CD8-positive, alpha-beta memory T cell (primary cell): ENCODE measurements around the gene CEP192. TPM values are rescaled to one million over a fixed set of nuclear protein-coding genes. Genes with fewer than 3 reads are reported as not detected.

Experiments
- CTCF ChIA-PET: fragments of 350-600 bp; sonication (Branson Sonifier 250); formaldehyde crosslinking; loops from one replicate; lab custom pipeline; 2021; ENCODE audit warnings: antibody characterized with exemption; lab: Charles Lee
- POLR2A ChIA-PET: fragments of 350-600 bp; sonication (Branson Sonifier 250); formaldehyde crosslinking; loops from one replicate; lab custom pipeline; 2021; ENCODE audit warnings: antibody characterized with exemption; lab: Charles Lee
- DNase-seq, 5 donors: peaks; one replicate each; pipeline versions ENCODE4 v3.0.0 to v3.0.0-alpha.2; 2020 to 2022; ENCODE audit warnings: mixed read lengths in 1 of 5
- H3K27ac ChIP-seq: one replicate; pipeline ENCODE4 v1.7.0; 2013; ENCODE audit warnings: low read depth, mild to moderate bottlenecking, low read length, moderate library complexity
- H3K27me3 ChIP-seq: 2 replicates; pipeline ENCODE4 v1.7.0; 2013; ENCODE audit warnings: low read length, mild to moderate bottlenecking; ENCODE audit not compliant: insufficient read depth, poor library complexity, severe bottlenecking
- H3K36me3 ChIP-seq: 2 replicates; pipeline ENCODE4 v1.7.0; 2013; ENCODE audit warnings: mild to moderate bottlenecking, low read length, moderate library complexity; ENCODE audit not compliant: insufficient read depth
- H3K4me1 ChIP-seq: 2 replicates; pipeline ENCODE4 v1.7.0; 2013; ENCODE audit warnings: mild to moderate bottlenecking, low read length, moderate library complexity; ENCODE audit not compliant: insufficient read depth
- H3K4me3 ChIP-seq: 2 replicates; pipeline ENCODE4 v1.7.0; 2013; ENCODE audit warnings: mild to moderate bottlenecking, low read length
- H3K9me3 ChIP-seq: 2 replicates; pipeline ENCODE4 v1.7.0; 2013; ENCODE audit warnings: mild to moderate bottlenecking, low read length
- H3K27ac Mint-ChIP-seq, 8 donors: one replicate each; pipeline ENCODE4 v1.8.0; 2020 to 2021; ENCODE audit warnings: mixed read lengths in 8 of 8, mild to moderate bottlenecking in 6 of 8, inconsistent platforms in 3 of 8, moderate library complexity in 3 of 8
- H3K27me3 Mint-ChIP-seq, 2 donors: one replicate each; pipeline ENCODE4 v1.8.0; 2020 to 2021; ENCODE audit warnings: mixed read lengths in 2 of 2, mild to moderate bottlenecking in 1 of 2, moderate library complexity in 1 of 2
- H3K36me3 Mint-ChIP-seq, 3 donors: one replicate each; pipeline ENCODE4 v1.8.0; 2020 to 2021; ENCODE audit warnings: mixed read lengths in 3 of 3, inconsistent platforms in 1 of 3, mild to moderate bottlenecking in 1 of 3
- H3K4me1 Mint-ChIP-seq, 3 donors: one replicate each; pipeline ENCODE4 v1.8.0; 2020 to 2021; ENCODE audit warnings: mixed read lengths in 3 of 3, inconsistent platforms in 1 of 3, mild to moderate bottlenecking in 1 of 3
- H3K4me3 Mint-ChIP-seq, 7 donors: one replicate each; pipeline ENCODE4 v1.8.0; 2020 to 2021; ENCODE audit warnings: mixed read lengths in 7 of 7, mild to moderate bottlenecking in 6 of 7, moderate library complexity in 4 of 7, inconsistent platforms in 2 of 7
- H3K9me3 Mint-ChIP-seq, 5 donors: one replicate each; pipeline ENCODE4 v1.8.0; 2020 to 2022; ENCODE audit warnings: mixed read lengths in 5 of 5, mild to moderate bottlenecking in 3 of 5, moderate library complexity in 2 of 5, inconsistent platforms in 1 of 5
- polyA plus RNA-seq: library from polyadenylated mRNA; unstranded; fragments of 300-500 nt; fragmentation: Illumina TruSeq; gene quantifications from one replicate; pipeline ENCODE4 v1.2.3, GENCODE V29; 2021
- total RNA-seq, 2 experiments: library from RNA; stranded (reverse); gene quantifications; one replicate each; pipeline ENCODE4 v1.2.3, GENCODE V29; 2021

Gene CEP192
- total and polyA plus RNA-seq, 3 experiments from 2014 or later: 6.5 to 24.3 (median 21.9) TPM

DNA sequence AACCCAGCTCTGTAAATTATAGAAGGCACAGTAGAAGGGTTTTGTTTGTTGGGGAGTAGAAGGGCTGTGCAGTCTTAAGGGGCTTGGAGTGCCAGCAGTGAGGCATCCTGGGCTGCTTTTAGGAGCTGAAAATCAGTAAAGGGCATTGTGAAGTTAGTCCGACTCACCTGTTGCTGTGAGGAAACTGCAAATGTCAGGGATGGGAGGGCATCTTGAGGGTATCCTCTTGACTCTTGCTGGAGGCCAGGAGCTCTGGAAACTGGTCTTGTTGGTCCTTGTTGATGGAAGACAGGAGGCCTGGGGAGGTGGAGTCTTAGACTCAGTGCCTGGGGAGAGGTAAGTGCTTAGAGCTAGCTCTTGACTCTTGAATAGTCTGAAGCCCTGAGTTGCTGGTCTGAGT, 14.1 kb downstream of the CEP192 start:
- H3K4me1 ChIP-seq: no peaks in the 10 kb centered on the region
- CTCF ChIA-PET: interaction anchor here (1.4 kb wide), 1 partner anchor 155 kb away, joined by 3 read pairs; no protein-coding TSS in a partner anchor
- H3K36me3 ChIP-seq: peaks cover 7% of the 10 kb centered on the region
- H3K36me3 Mint-ChIP-seq: peaks cover 0 to 55% (median 15%) of the 10 kb centered on the region in 3 donors
- no peak overlapping the region for H3K4me3 ChIP-seq
- H3K9me3 Mint-ChIP-seq: no peaks in the 10 kb centered on the region
- H3K27ac Mint-ChIP-seq: peak overlapping the region in 1 of 8 donors; percentile 51
- POLR2A ChIA-PET: no interaction called here
- no peak for DNase-seq
- peaks cover 6 to 16% (median 15%) of the 10 kb centered on the region in 3 donors for H3K4me1 Mint-ChIP-seq
- no peak overlapping the region for H3K4me3 Mint-ChIP-seq
- H3K27me3 Mint-ChIP-seq: no peaks in the 10 kb centered on the region
- no peaks in the 10 kb centered on the region for H3K27me3 ChIP-seq
- H3K9me3 ChIP-seq: no peaks in the 10 kb centered on the region
- no peak overlapping the region for H3K27ac ChIP-seq

DNA sequence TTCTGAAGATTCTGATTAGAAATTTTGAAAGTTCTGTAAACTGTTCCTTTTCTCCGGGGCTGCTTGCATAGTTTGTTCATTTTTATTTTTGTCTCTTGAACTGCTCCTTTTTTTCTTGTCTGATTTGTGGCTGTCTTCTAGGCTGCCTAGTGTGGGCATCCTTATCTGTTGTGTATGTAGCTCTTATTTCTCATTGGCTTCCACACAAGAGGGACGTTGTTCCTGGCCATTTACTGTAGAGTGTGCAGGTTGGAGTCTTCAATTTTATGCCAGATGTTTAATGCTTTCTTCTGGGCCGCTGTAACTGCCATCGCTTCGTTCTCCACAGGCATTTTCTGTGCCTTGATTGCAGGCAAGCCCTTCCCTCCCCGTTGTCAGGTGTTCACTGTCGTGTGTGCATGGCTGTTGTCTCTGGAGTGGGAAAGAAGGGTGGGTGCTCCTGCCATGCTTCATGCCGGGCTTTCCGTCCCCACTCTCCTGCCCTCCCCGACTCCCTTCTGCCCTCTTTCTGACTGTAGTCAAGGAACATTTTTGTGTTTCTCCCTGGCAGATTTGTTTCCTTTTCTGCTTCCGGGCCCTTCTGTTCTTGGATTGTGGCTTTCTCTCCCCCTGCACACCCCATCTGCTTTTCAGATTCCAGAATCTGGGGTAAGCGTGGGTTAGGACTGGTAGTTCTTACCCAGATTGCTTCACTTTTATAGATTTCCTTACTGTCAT, 15.5 kb downstream of the CEP192 start:
- no peaks in the 10 kb centered on the region for H3K27me3 ChIP-seq
- H3K4me3 ChIP-seq: no peak overlapping the region
- H3K36me3 Mint-ChIP-seq: peaks cover 0 to 60% (median 15%) of the 10 kb centered on the region in 3 donors
- ChIA-PET CTCF (interaction anchor here (0.9 kb wide), 1 partner anchor 8 kb away, joined by 3 read pairs; no protein-coding TSS in a partner anchor), POLR2A (no interaction called here)
- no peak for DNase-seq
- H3K4me3 Mint-ChIP-seq: no peak overlapping the region
- no peaks in the 10 kb centered on the region for H3K9me3 Mint-ChIP-seq
- no peaks in the 10 kb centered on the region for H3K27me3 Mint-ChIP-seq
- no peak overlapping the region for H3K27ac ChIP-seq
- H3K27ac Mint-ChIP-seq: peak overlapping the region in 6 of 8 donors; percentile 6 to 87 (median 36)
- H3K9me3 ChIP-seq: no peaks in the 10 kb centered on the region
- H3K4me1 ChIP-seq: no peaks in the 10 kb centered on the region
- peaks cover 6 to 16% (median 15%) of the 10 kb centered on the region in 3 donors for H3K4me1 Mint-ChIP-seq
- H3K36me3 ChIP-seq: peaks cover 5% of the 10 kb centered on the region

DNA sequence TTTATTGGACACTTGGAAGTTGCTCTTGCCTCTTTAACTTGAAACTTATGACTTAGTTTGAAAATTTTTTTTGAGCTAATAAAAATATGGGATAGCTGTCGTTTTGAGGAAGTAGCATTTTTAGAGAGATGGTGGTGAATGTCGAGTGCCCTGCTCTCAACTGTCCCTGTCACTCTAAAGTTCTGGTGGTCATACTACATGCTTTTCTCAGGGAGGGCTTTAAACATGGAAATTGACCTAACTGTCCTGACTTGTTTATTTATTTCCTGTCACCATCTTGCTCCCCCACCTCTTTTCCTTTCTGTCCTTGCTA, 16.0 kb downstream of the CEP192 start:
- peaks cover 0 to 65% (median 17%) of the 10 kb centered on the region in 3 donors for H3K36me3 Mint-ChIP-seq
- Histone ChIP-seq H3K9me3 (no peaks in the 10 kb centered on the region), H3K27ac (no peak overlapping the region), H3K4me1 (no peaks in the 10 kb centered on the region), H3K27me3 (no peaks in the 10 kb centered on the region), H3K36me3 (peaks cover 9% of the 10 kb centered on the region), H3K4me3 (no peak overlapping the region)
- CTCF ChIA-PET: no interaction called here
- no peak for DNase-seq
- H3K27me3 Mint-ChIP-seq: no peaks in the 10 kb centered on the region
- H3K4me3 Mint-ChIP-seq: no peak overlapping the region
- peaks cover 6 to 16% (median 15%) of the 10 kb centered on the region in 3 donors for H3K4me1 Mint-ChIP-seq
- POLR2A ChIA-PET: no interaction called here
- peak overlapping the region in 6 of 8 donors; percentile 6 to 87 (median 55) for H3K27ac Mint-ChIP-seq
- H3K9me3 Mint-ChIP-seq: no peaks in the 10 kb centered on the region

DNA sequence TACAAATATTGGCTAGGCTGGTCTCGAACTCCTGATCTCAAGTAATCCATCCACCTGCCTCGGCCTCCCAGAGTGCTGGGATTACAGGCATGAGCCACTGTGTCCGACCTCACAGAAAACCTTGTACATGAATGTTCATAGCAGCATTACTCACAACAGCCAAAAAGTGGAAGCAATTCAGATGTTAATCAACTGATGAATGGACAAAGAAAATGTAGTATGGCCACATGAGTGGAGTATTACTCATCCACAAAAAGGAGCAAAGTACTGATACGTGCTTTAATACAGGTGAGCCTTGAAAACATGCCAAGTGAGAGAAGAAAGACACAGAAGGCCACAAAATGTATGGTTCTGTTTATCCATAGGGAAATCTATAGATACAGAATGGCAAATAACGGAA, 20.6 kb downstream of the CEP192 start:
- DNase-seq: no peak
- no peaks in the 10 kb centered on the region for H3K9me3 ChIP-seq
- Mint-ChIP-seq H3K27me3 (no peaks in the 10 kb centered on the region), H3K27ac (peak overlapping the region in 2 of 8 donors; percentile 28 to 48), H3K36me3 (peaks cover 10 to 94% (median 32%) of the 10 kb centered on the region in 3 donors), H3K9me3 (no peaks in the 10 kb centered on the region), H3K4me3 (no peak overlapping the region), H3K4me1 (peaks cover 2 to 12% (median 11%) of the 10 kb centered on the region in 3 donors)
- no peak overlapping the region for H3K4me3 ChIP-seq
- no peak overlapping the region for H3K27ac ChIP-seq
- peaks cover 35% of the 10 kb centered on the region for H3K36me3 ChIP-seq
- ChIA-PET POLR2A (no interaction called here), CTCF (no interaction called here)
- H3K27me3 ChIP-seq: no peaks in the 10 kb centered on the region
- no peaks in the 10 kb centered on the region for H3K4me1 ChIP-seq

DNA sequence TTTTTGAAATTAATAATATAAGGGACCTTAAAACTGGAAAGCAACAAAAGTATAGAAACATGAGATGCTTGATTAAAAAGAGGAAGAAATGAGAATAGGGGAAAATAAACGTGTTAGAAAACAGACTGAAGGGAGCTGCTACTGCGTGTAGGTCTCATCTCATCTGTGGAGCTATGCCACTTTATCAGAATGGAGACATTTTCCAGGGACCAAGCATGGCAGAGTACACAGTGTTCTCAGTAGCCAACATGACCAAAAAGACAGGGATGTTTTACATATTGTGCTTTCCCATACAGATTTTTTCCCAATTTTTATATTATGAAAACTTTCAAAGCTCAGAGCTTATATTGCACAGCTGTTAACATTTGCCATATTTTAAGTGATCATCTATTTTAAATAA, 23.1 kb downstream of the CEP192 start:
- Histone ChIP-seq H3K36me3 (peaks cover 53% of the 10 kb centered on the region), H3K27me3 (no peaks in the 10 kb centered on the region), H3K27ac (no peak overlapping the region), H3K4me1 (no peaks in the 10 kb centered on the region), H3K9me3 (no peaks in the 10 kb centered on the region), H3K4me3 (no peak overlapping the region)
- Mint-ChIP-seq H3K4me3 (no peak overlapping the region), H3K4me1 (peaks cover 0 to 12% (median 9%) of the 10 kb centered on the region in 3 donors), H3K27ac (no peak overlapping the region), H3K36me3 (peaks cover 11 to 89% (median 29%) of the 10 kb centered on the region in 3 donors), H3K27me3 (no peaks in the 10 kb centered on the region), H3K9me3 (no peaks in the 10 kb centered on the region)
- DNase-seq: no peak
- ChIA-PET POLR2A (no interaction called here), CTCF (interaction anchor here (1.3 kb wide), 1 partner anchor 8 kb away, joined by 3 read pairs; no protein-coding TSS in a partner anchor)

DNA sequence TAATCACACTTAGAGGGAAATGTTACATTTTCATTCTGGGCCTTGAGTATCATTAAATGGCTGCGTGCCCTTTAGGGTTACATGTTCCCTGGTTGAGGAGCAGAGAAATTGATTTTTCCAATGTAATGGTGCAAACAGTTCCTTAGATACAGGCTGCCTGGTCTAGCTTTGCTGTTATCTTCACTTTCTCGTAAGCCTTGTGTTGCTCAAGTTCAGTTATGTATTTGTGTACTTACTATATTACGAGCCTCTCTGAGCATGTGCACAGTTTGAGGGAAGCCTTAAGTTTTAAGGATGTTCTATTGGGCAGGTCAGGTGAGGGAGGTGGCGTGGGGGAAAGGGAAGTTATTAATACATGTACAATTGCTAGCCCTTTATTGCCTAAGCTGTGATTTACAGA, 23.7 kb downstream of the CEP192 start:
- Mint-ChIP-seq H3K4me3 (no peak overlapping the region), H3K9me3 (no peaks in the 10 kb centered on the region), H3K27ac (peak overlapping the region in 2 of 8 donors; percentile 51 to 73), H3K27me3 (no peaks in the 10 kb centered on the region), H3K36me3 (peaks cover 11 to 87% (median 32%) of the 10 kb centered on the region in 3 donors), H3K4me1 (peaks cover 0 to 15% (median 9%) of the 10 kb centered on the region in 3 donors)
- no peak overlapping the region for H3K27ac ChIP-seq
- CTCF ChIA-PET: interaction anchor here (1.3 kb wide), 1 partner anchor 8 kb away, joined by 3 read pairs; no protein-coding TSS in a partner anchor
- H3K27me3 ChIP-seq: no peaks in the 10 kb centered on the region
- no peak for DNase-seq
- peaks cover 54% of the 10 kb centered on the region for H3K36me3 ChIP-seq
- POLR2A ChIA-PET: no interaction called here
- no peak overlapping the region for H3K4me3 ChIP-seq
- no peaks in the 10 kb centered on the region for H3K9me3 ChIP-seq
- no peaks in the 10 kb centered on the region for H3K4me1 ChIP-seq

DNA sequence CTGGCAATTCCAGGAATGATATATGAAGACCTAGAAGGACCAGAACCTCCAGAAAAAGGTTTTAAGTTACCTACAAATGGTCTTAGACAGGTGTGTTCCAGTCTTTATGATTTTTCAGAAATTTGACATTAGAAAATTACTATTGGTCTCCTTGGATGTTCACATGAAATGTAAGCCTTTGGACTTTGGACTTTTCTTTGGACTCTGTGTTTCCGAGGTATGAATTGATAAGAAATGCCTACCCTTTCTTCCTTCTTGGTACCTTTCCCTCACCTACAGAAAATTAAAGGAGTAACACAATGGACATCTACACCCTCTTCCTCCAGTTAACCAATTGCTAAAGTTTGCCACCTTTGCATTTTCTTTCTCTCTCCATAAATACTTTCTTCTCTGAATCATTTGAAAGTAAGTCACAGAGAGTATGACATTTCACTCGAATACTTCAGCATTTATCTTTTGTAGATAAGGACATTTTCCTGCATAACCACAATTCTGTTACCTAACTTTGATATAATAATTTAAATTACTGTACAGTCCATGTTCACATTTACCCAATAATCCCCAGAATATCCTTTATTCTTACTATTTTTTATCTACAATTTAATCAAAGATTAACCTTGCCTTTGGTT, 26.2 kb downstream of the CEP192 start:
- Mint-ChIP-seq H3K27me3 (no peaks in the 10 kb centered on the region), H3K4me1 (peaks cover 10 to 35% (median 17%) of the 10 kb centered on the region in 3 donors), H3K9me3 (no peaks in the 10 kb centered on the region), H3K36me3 (peaks cover 16 to 85% (median 40%) of the 10 kb centered on the region in 3 donors), H3K4me3 (no peak overlapping the region), H3K27ac (peak overlapping the region in 1 of 8 donors; percentile 9)
- H3K27ac ChIP-seq: no peak overlapping the region
- peaks cover 44% of the 10 kb centered on the region for H3K36me3 ChIP-seq
- no peak overlapping the region for H3K4me3 ChIP-seq
- no peaks in the 10 kb centered on the region for H3K4me1 ChIP-seq
- no peak for DNase-seq
- no peaks in the 10 kb centered on the region for H3K27me3 ChIP-seq
- POLR2A ChIA-PET: no interaction called here
- CTCF ChIA-PET: interaction anchor here (1.6 kb wide), 1 partner anchor 83 kb away, joined by 3 read pairs; no protein-coding TSS in a partner anchor
- H3K9me3 ChIP-seq: no peaks in the 10 kb centered on the region

DNA sequence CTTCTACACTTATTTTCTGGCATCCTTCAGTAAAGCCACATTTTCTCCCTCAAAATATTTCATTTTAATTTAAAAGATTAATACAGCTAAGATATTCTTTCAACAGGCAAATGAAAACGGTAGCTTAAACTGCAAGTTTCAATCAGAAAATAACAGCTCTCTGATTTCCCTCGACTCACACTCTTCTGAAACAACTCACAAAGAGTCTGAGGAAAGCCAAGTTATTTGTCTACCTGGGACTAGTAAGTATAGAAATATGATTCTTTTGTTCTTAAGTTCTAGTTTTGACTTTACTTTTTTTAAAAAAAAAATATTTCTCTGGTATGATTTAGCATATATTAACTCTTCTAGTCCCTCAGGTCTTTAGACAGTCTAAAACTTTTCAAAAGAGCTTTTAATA, 27.2 kb downstream of the CEP192 start:
- H3K9me3 ChIP-seq: no peaks in the 10 kb centered on the region
- Mint-ChIP-seq H3K27me3 (no peaks in the 10 kb centered on the region), H3K4me3 (no peak overlapping the region), H3K4me1 (peaks cover 13 to 37% (median 26%) of the 10 kb centered on the region in 3 donors), H3K9me3 (peaks cover 0 to 3% (median 0%) of the 10 kb centered on the region in 5 donors), H3K36me3 (peaks cover 26 to 84% (median 44%) of the 10 kb centered on the region in 3 donors), H3K27ac (peak overlapping the region in 2 of 8 donors; percentile 5 to 27)
- H3K4me3 ChIP-seq: no peak overlapping the region
- POLR2A ChIA-PET: no interaction called here
- no peaks in the 10 kb centered on the region for H3K4me1 ChIP-seq
- H3K27ac ChIP-seq: no peak overlapping the region
- CTCF ChIA-PET: interaction anchor here (1.6 kb wide), 1 partner anchor 84 kb away, joined by 3 read pairs; no protein-coding TSS in a partner anchor
- H3K27me3 ChIP-seq: no peaks in the 10 kb centered on the region
- peaks cover 33% of the 10 kb centered on the region for H3K36me3 ChIP-seq
- DNase-seq: no peak
